Cardiac septum (tissue), 1 donor: ENCODE measurements around the gene SHQ1. TPM values are rescaled to one million over a fixed set of nuclear protein-coding genes. Genes with fewer than 3 reads are reported as not detected.
"Not testable (repeated sequence)": the region's sequence is repeated elsewhere in the genome, so short reads cannot be mapped to it uniquely, and the experiment has no call there.

Experiments used
- DNase-seq: peaks from one replicate; pipeline ENCODE4 v3.0.0-alpha.2; 2020; ENCODE audit warnings: low spot score
- intact Hi-C: fragments of 100-400 bp; cut with DNase I; formaldehyde crosslinking; loops from one replicate; pipeline ENCODE4 v1.14.0; 2022
- total RNA-seq: library from RNA; stranded (reverse); fragmentation: NEBNext Ultra II Directional; extraction: Animal tissue kit (Norgen Biotek cat#: 25700); gene quantifications from one replicate; pipeline ENCODE4 v1.2.1, GENCODE V29; 2021
- donor health status: DM: no; HTN: no; CAD: no.

Gene SHQ1
- total RNA-seq, 1 donor from 2014 or later = 11.1 TPM

DNA sequence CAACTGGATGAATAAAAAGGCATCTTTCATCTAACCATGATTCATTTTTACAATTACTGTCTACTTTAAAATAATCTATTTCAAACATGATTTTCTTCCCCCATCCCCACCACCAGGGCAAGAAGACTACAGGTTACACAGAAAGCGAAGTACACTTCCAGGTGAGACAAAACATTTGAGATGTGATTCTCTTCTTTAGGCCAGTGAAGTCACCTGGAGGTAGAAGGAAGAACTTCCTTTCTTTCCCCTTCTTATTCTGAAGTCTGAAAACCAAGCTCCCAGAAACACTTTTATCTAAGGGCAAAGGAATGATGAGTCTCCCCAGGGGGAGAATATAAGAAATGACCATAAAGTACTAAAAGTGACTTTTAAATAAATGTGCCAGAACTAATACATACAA, 36.7 kb downstream of the SHQ1 start:
- intact Hi-C loops = loop anchor here (10.0 kb wide), 1 partner anchor 537 kb away; no protein-coding TSS in a partner anchor
- no peak for DNase-seq

DNA sequence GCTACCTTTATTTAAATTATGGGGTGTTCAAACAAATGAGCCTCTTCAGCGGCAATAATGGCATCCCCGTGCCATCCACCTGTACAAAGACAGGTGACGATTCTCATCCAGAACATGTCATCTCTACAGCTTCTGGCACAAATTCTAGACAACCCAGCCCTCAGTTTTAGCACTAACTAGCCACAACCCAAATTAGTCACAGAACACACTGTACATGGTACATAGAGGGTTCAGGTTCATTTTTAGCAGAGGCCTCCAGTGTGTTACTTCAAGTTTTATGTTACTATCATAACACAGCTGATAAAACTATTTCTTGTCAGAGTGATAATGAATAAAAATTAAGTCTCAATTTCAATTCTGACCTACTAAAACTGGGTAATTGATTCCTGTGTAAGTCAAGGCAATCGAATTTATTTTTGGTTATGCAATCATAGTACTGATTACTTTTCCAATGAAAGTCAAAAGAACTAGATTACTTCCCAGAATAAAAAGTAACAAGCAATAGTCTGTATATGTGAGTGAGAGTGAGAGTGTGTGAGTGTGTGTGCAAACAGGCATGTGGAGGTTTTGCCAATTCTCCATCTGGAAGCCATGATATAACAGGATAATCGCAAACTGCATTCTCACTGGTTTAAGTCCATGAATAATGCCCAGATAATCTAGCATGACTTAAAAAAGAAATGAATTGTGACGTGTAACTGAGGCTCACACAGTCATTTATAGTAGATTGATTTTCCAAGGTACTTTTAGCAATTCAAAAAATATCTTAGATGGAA, 37.4 kb downstream of the SHQ1 start:
- intact Hi-C loops = loop anchor here (10.0 kb wide), 1 partner anchor 536 kb away; no protein-coding TSS in a partner anchor
- no peak for DNase-seq

GRCh38 chr3:72810063-72810462, 38.2 kb downstream of the SHQ1 start:
- intact Hi-C loops = loop anchor here (10.0 kb wide), 1 partner anchor 535 kb away; no protein-coding TSS in a partner anchor

DNA sequence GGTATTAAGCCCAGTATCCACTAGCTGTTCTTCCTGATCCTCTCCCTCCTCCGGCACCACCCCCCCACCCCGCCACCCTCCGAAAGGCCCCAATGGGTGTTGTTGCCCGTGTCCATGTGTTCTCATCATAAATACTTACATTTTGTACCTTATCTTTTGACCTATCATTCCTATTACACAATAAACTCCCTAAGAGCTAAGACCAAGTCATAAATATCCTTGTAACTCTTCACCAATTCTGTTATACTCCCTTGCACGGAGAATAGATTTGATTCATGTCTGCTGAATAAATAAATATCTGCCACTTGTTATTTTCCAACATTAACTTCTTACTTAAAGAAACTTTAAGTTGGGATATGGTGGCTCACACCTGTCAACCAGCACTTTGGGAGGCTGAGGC, 43.9 kb downstream of the SHQ1 start:
- no peak for DNase-seq
- intact Hi-C loops = no loop called here

More at GRCh38 chr3:72810063-72810462, 38.2 kb downstream of the SHQ1 start:
- DNase-seq = no peak

GRCh38 chr3:72803573-72803972, 44.7 kb downstream of the SHQ1 start:
- intact Hi-C loops = no loop called here
- DNase-seq = no peak

- no peak for DNase-seq
- intact Hi-C loops = no loop called here
Observed at GRCh38 chr3:72802001-72802400, 46.2 kb downstream of the SHQ1 start.

DNA sequence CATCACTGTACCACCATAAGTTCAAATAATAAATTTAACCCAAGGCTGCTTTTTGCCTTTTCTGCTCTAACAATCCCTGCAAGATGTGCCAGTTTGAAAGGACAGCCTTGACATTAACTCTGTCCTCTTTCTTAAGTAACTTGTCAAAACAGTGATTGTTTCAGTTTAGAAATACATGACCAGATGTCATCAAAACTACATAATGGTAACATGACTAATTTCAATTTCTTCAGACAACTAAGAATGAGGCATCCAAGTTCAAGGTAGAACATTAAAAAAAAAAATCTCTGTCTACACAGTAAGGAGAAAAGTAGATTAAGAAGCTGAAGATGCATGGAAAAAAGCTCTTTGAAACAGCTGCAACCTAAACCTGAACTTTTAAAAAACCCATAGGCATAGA, 47.4 kb downstream of the SHQ1 start:
- intact Hi-C loops = no loop called here
- DNase-seq = no peak

- intact Hi-C loops = no loop called here
- no peak for DNase-seq
Observed at GRCh38 chr3:72798552-72799195, 49.6 kb downstream of the SHQ1 start.

DNA sequence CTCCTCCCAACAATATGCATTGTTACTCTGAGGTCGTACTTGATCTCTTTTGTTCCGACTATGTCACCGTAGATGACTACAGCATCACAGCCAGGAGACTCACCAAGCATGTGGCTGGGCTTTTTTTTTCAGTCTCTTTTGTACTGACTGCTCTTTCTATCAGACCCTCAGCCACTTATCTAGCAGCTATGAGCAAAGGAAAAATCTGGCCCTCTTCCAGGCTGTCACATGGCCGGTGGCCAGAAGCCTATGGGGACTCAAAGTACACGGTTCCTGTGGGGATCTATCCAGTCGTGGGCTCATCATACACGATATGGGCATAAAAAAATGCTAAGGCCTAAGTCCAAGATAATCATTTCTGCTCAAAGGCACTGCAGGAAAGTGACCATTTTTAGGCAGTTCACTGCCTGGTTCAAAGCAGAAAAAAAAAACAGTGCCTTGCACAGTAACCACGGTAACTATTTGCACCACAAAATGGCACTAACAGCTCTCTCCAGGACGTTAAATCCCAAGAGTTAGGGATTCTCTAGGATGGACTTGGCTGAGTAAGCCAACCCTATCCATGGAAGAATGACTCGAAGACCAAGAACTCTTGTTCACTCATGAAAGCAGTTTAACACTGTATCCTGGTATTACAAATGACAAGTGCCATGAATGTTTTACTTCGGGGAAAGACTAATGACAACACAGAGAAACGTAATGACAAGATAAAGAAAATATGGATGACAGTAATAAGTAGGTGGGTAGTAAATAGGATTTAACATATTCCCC, 50.3 kb downstream of the SHQ1 start:
- DNase-seq = peak; percentile 83
- intact Hi-C loops = no loop called here

DNA sequence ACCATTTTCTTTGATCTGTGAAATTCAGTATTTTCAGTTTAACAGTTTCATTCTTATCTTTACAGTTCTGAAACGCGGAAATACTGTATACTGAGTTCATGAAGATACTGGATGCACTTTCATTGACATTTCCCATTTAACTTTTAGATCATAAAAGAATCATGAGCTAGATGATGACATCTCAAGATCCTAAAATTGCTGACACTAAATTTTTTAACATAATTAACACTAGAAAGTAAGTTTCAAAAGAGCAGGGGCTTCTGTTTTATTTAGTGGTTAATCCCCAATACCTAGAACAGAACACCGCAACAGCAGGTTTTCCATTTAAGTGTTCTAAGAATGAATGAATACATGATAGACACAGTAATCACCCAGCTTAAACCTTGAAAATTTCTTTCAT, 54.2 kb downstream of the SHQ1 start:
- no peak for DNase-seq
- intact Hi-C loops = no loop called here

GRCh38 chr3:72791161-72791560, 57.1 kb downstream of the SHQ1 start:
- intact Hi-C loops = no loop called here
- DNase-seq = no peak

DNA sequence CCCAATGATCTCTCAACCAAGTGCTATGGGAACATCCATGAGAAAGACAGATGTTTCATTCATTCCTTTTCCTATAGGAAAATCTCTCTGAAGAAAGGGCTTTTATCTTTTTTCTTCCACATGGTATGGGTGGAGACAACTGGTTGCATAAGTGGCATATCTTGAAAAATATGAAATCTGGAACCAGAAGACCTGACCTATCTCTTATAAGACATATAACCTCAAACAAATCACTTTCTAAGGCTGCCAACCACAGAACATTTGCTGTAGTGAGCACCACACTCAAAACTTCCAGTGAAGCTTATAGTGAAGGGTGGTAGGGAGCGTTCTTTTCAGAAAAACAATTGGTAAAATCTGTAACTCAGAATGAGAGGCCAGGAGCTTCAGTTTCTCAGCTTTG, 58.5 kb downstream of the SHQ1 start:
- DNase-seq = no peak
- intact Hi-C loops = no loop called here

GRCh38 chr3:72788232-72788631, 60.0 kb downstream of the SHQ1 start:
- DNase-seq, intact Hi-C loops: not testable (repeated sequence)

- no peak for DNase-seq
- intact Hi-C loops = no loop called here
Observed at GRCh38 chr3:72786668-72787067, 61.6 kb downstream of the SHQ1 start.

GRCh38 chr3:72784226-72784625, 64.0 kb downstream of the SHQ1 start:
- intact Hi-C loops = no loop called here
- DNase-seq = no peak

DNA sequence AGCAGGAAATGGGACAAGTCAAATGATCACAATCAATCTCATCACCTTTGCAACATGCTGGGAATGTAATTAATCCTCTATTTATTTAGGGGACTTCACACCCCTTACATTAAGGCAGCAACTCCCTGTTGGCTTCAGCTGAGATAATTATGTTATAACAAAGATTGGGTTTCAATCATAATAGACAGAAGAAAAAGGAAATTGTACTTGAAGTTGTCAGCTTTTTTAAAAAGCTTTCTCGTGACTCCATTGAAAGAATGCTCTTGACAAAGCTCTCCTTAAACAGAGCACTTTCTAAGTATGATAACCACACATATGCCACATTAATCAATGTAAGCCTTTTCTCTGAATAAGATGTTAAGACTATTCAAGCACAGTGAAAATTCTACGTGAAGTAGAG, 65.7 kb downstream of the SHQ1 start:
- intact Hi-C loops = no loop called here
- no peak for DNase-seq

DNA sequence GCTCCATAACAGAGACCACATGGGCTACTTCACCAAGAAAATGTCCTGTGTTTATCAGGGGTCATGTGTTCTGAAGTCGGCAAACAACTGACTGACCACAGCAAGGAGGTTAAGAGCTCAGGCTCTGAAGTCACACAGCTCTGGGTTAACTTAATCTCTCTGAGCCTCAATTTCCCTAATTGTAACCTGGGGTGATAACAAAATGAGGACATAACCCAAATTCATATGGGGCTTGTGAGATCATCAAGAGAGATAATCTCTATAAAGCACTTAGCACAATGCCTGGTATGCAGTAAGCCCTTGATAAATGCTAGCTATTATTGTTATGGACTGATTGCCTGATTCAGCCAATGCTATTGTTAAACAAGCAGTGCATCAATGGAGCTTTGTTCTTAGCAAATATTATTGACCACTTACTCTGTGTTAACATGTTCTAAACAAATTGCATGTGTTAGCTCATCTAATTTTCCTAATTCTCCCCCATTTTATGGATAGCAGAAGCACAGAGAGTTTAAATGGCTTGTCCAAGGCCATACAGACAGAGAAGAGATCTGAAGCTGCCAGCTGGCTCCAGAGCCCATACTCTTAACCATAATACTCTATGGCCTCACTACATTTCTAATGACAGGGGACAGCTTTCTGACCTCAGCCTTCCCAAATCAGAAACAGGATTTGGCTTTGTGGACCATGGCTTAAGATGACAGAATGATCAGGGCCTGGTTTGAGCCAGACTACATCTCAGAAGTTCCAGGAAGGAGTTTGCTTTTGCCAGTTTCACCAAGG, 78.3 kb downstream of the SHQ1 start:
- intact Hi-C loops = no loop called here

DNA sequence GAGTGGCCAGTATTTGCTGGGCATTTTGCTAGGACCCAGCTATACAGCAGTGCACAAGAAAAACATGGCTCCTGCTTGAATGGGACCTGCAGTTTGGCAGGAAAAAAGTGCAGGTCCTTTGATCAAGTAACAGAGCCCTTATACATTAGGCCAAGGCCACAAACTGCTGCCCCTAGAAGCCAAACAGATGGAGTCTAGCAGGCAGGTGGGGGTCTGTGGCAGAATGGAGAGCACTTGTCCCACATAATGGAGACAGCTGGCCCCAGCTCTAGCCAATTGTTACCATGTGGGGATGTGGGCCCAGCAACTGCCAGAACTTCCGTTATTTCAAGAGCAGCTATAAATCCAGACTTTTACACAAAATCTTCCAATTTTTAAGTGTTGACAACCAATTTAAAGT, 79.3 kb downstream of the SHQ1 start:
- no peak for DNase-seq
- intact Hi-C loops = no loop called here

More for the DNA sequence above, 78.3 kb downstream of the SHQ1 start:
- no peak for DNase-seq

DNA sequence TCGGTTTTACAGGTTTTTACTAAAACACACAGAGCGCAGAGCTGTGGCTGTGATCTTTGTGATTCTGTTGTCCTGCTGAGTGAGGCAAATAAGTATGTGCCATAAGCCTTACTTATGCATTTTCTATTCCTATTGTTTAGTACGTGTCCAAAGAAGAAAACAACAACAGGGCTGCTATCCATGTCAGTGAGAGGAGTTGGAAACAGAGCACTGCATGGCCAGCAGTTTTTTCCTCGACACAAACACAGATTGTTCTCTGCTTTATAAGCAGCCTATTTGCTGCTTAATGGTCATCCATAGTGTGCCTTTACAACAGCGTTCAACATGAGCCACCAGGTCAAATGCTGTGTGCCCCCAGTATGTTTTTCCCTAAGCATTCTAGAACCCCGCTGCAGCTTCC, 79.8 kb downstream of the SHQ1 start:
- intact Hi-C loops = no loop called here
- no peak for DNase-seq

GRCh38 chr3:72768006-72768441, 80.2 kb downstream of the SHQ1 start:
- intact Hi-C loops = no loop called here
- no peak for DNase-seq
